Transverse colon (tissue), 4 donors: ENCODE results near the gene TRIM13. TPM values are rescaled to one million over a fixed set of nuclear protein-coding genes. Genes with fewer than 3 reads are reported as not detected.
A peak's percentile ranks its signal among the peaks of the same experiment; 100 is the strongest.

ENCODE experiments used
- DNase-seq: peaks from one replicate; pipeline ENCODE4 v3.0.0-alpha.2; 2019
- H3K27ac ChIP-seq, 4 donors: fragments of 200-600 bp; sonication (generic); 2 replicates each; pipeline ENCODE4 v1.5.1; 2016 to 2018; ENCODE audit warnings: inconsistent platforms in 4 of 4
- H3K27me3 ChIP-seq: fragments of 200-600 bp; sonication (generic); 2 replicates; pipeline ENCODE4 v1.5.1; 2017; ENCODE audit warnings: inconsistent platforms
- H3K36me3 ChIP-seq, 4 donors: fragments of 200-600 bp; sonication (generic); 2 replicates each; pipeline ENCODE4 v1.5.1; 2017 to 2019; ENCODE audit warnings: inconsistent platforms in 4 of 4
- H3K4me1 ChIP-seq, 4 donors: fragments of 200-600 bp; sonication (generic); 2 replicates each; pipeline ENCODE4 v1.5.1; 2017 to 2020; ENCODE audit warnings: inconsistent platforms in 4 of 4
- H3K4me3 ChIP-seq, 4 donors: fragments of 200-600 bp; sonication (generic); 1 replicate in 1 of 4; 2 replicates in 3 of 4; pipeline versions ENCODE4 v1.5.1 to v1.6.1; 2017 to 2019; ENCODE audit warnings: inconsistent platforms in 4 of 4
- H3K9me3 ChIP-seq, 2 donors: fragments of 200-600 bp; sonication (generic); 2 replicates each; pipeline ENCODE4 v1.5.1; 2017 to 2019; ENCODE audit warnings: inconsistent platforms in 2 of 2
- EP300 ChIP-seq: sonication (generic); formaldehyde crosslinking; IDR thresholded peaks from one replicate; pipeline ENCODE4 v1.6.1; 2017; ENCODE audit warnings: antibody characterized with exemption, low read depth
- POLR2A ChIP-seq: fragments of 450-650 bp; IDR thresholded peaks from one replicate; pipeline ENCODE4 v1.6.1; 2016; ENCODE audit warnings: antibody characterized with exemption, mild to moderate bottlenecking, moderate library complexity
- POLR2AphosphoS5 ChIP-seq, 3 donors: sonication (generic); formaldehyde crosslinking; IDR thresholded peaks; one replicate each; pipeline ENCODE4 v1.6.1; 2016; ENCODE audit warnings: antibody characterized with exemption in 3 of 3
- WGBS, 2 donors: methylation state at CpG; one replicate each; pipeline ENCODE4 v1.1.5; 2018; ENCODE audit warnings: low coverage in 1 of 2; 5-methylcytosine and 5-hydroxymethylcytosine counted together
- in situ Hi-C, 4 donors: fragments of 200-750 bp; cut with MboI; loops; one replicate each; pipeline versions ENCODE4 v1.15.0 to v1.15.1; 2017; ENCODE audit warnings: low sequenced_read_pairs in 3 of 4, low pct_ligation_motif_present in 1 of 4, low pct_unique_long_range_greater_than_20kb in 1 of 4
- intact Hi-C: fragments of 100-400 bp; cut with DNase I; formaldehyde crosslinking; loops from one replicate; pipeline ENCODE4 v1.15.1; 2023; ENCODE audit warnings: low total_unique reads
- total RNA-seq, 4 donors: library from RNA; depleted of rRNA; stranded (reverse); fragments of >200 nt; gene quantifications; one replicate each; pipeline ENCODE4 v1.1.0, GENCODE V29; 2016
- TF ChIP-seq, protein P1 (sequence below), 5 experiments: fragments of 200-600 bp in 3 of 5; fragments of 450-650 bp in 2 of 5; sonication (generic) in 3 of 5; IDR thresholded peaks; 1 replicate in 2 of 5; 2 replicates in 3 of 5; pipeline ENCODE4 v1.5.1; 2016 to 2017; ENCODE audit warnings: antibody characterized with exemption in 5 of 5, inconsistent platforms in 3 of 5, mild to moderate bottlenecking in 2 of 5, moderate library complexity in 1 of 5

Gene TRIM13
- total RNA-seq, 4 donors from 2014 or later: 5.6 to 30.6 (median 15.0) TPM

DNA sequence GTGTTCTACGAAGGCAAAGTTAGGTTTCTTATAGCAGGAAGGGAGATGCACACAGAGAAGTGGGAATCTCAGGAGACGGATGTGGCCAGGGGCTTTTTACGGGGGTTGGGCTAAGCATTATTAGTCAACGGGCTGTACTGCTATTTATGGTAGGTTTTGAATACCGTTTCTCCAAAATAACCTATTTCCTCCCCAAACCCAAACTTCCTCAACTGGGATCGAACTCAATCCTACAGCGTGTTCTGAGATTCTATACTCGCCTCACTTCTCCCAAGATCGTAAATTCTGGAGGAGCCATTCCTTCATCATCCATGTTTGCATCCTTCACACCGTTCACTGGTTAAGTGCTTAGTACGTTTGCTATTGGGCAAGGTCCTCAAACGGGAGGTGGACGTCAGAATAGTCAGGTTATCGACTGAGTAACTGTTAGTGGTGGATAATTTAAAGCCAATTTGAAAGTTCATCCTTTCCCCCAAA is 1.2 kb upstream of the TRIM13 start:
- in situ Hi-C loops: loop anchor here (10.0 to 25.0 kb wide), 6 partner anchors 89 to 1067 kb away; partner anchors contain the start of gene RNASEH2B (in 4 of the 4)
- DNase-seq: no peak
- no peaks in the 10 kb centered on the region for H3K9me3 ChIP-seq
- intact Hi-C loops: loop anchor here (1.0 to 2.0 kb wide), 3 partner anchors 58 to 130 kb away; no protein-coding TSS in a partner anchor
- H3K4me1 ChIP-seq: peaks cover 27 to 36% (median 35%) of the 10 kb centered on the region in 4 donors
- peak overlapping the region; percentile 73 to 99 (median 85) for H3K4me3 ChIP-seq
- H3K27me3 ChIP-seq: no peaks in the 10 kb centered on the region
- TF ChIP-seq EP300 (no peak), POLR2A (no peak), POLR2AphosphoS5 (IDR thresholded peaks at IDR 0.05) (no peak)
- TF ChIP-seq, protein P1, sequence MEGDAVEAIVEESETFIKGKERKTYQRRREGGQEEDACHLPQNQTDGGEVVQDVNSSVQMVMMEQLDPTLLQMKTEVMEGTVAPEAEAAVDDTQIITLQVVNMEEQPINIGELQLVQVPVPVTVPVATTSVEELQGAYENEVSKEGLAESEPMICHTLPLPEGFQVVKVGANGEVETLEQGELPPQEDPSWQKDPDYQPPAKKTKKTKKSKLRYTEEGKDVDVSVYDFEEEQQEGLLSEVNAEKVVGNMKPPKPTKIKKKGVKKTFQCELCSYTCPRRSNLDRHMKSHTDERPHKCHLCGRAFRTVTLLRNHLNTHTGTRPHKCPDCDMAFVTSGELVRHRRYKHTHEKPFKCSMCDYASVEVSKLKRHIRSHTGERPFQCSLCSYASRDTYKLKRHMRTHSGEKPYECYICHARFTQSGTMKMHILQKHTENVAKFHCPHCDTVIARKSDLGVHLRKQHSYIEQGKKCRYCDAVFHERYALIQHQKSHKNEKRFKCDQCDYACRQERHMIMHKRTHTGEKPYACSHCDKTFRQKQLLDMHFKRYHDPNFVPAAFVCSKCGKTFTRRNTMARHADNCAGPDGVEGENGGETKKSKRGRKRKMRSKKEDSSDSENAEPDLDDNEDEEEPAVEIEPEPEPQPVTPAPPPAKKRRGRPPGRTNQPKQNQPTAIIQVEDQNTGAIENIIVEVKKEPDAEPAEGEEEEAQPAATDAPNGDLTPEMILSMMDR (IDR thresholded peaks at IDR 0.05): no peak
- peak overlapping the region; percentile 96 to 100 (median 98) for H3K27ac ChIP-seq
- WGBS, 2 donors: 30 to 57% methylated on average over 7 to 14 of the region's 14 CpGs
- peaks cover 0 to 12% (median 0%) of the 10 kb centered on the region in 4 donors for H3K36me3 ChIP-seq

DNA sequence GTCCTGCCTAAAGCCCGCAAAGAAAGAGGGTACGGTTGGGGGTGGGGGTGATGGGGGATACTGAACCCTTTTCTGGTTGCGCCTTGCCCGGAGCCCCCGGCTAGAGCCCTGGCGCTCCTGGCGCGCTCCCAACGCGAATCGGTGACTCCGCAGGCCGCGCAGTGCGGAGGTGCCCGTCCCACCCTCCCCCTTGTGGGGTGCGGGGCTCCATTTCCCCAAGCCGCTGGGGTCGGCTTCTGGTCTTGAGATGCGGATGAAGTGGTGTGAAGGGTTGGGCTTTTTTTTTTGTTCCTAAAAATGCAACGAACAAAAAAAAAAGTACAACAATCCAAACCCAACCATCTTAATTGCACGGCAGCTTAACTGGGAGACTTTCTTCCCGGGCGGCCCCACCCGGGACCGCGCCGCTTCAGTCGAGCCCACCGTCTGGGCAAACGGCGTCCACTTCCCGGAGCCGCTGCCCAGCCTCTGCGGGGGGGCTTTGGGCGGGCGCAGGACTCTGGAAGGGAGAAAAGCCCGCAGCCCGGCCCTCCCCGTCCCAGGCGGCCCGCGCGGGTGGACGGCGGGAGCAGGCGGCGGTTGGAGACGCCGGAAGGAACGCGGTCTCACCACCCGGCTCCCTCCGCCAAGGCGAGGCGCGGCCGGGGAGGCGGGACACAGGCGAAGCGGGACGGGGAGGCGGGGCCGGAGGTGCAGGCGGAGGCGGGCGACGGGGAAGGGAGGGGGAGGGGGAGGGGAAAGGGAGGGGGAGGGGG is 504 bp upstream of the TRIM13 start:
- intact Hi-C loops (loop anchor here (1.0 to 2.0 kb wide), 3 partner anchors 59 to 129 kb away; no protein-coding TSS in a partner anchor), in situ Hi-C loops (loop anchor here (10.0 to 25.0 kb wide), 6 partner anchors 88 to 1066 kb away; partner anchors contain the start of gene RNASEH2B (in 4 of the 4))
- peaks cover 31 to 43% (median 41%) of the 10 kb centered on the region in 4 donors for H3K4me1 ChIP-seq
- 1% methylated on average over 33 of the region's 68 CpGs; no CpG with 5 or more reads in 1 of the 2 donors for WGBS, 2 donors
- H3K9me3 ChIP-seq: no peaks in the 10 kb centered on the region
- DNase-seq: peak; percentile 95
- H3K27me3 ChIP-seq: no peaks in the 10 kb centered on the region
- H3K27ac ChIP-seq: peak overlapping the region; percentile 96 to 100 (median 98)
- H3K36me3 ChIP-seq: peaks cover 0 to 13% (median 0%) of the 10 kb centered on the region in 4 donors
- TF ChIP-seq, protein P1 (IDR thresholded peaks at IDR 0.05): peak in 1 of 5 experiments; percentile 8
- TF ChIP-seq EP300: no peak
- peak; percentile 55 to 97 (median 93) for TF ChIP-seq POLR2AphosphoS5 (IDR thresholded peaks at IDR 0.05)
- TF ChIP-seq POLR2A: peak; percentile 92
- H3K4me3 ChIP-seq: peak overlapping the region; percentile 73 to 99 (median 85)

DNA sequence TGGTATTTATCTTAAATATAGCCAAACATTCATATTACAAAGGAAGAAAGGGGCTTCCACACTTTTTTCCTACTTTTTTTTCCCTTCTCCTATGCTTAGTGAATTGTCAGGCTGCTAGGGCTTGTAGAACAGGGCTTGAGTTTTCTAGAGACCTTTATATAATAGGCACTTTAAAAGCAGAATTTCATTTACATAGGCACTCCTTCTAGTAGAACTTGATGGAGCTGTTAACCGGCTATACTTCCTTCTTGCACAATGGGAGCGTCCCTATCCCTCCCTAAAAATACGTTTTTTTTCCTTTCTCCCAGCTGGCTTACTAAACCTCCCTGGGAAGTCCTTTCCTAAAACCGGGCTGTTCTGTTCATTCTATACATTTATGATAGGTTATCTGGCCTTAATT is 1.1 kb downstream of the TRIM13 start:
- Histone ChIP-seq H3K4me1 (peaks cover 31 to 59% (median 55%) of the 10 kb centered on the region in 4 donors), H3K27ac (peak overlapping the region; percentile 96 to 100 (median 98)), H3K27me3 (no peaks in the 10 kb centered on the region), H3K36me3 (peaks cover 0 to 13% (median 0%) of the 10 kb centered on the region in 4 donors), H3K9me3 (no peaks in the 10 kb centered on the region), H3K4me3 (peak overlapping the region; percentile 55 to 88 (median 80))
- no peak for DNase-seq
- intact Hi-C loops (loop anchor here (2.0 kb wide), 1 partner anchor 83 kb away; no protein-coding TSS in a partner anchor), in situ Hi-C loops (loop anchor here (10.0 to 25.0 kb wide), 6 partner anchors 87 to 1064 kb away; partner anchors contain the start of gene RNASEH2B (in 4 of the 4))
- 4 to 8% methylated on average over 4 of the region's 4 CpGs for WGBS, 2 donors
- TF ChIP-seq, protein P1 (IDR thresholded peaks at IDR 0.05): no peak
- TF ChIP-seq POLR2A (peak; percentile 55), POLR2AphosphoS5 (IDR thresholded peaks at IDR 0.05) (peak in 2 of 3 donors; percentile 50 to 71)
